GM12878 (cell line): ENCODE data around the gene RHOF. TPM values are rescaled to one million over a fixed set of nuclear protein-coding genes. Genes with fewer than 3 reads are reported as not detected.

Source experiments
- ATAC-seq: fragments of 200-7000 bp; cut with Tn5 transposase; 3 replicates; pipeline ENCODE4 v1.9.1; 2020; ENCODE audit warnings: mild to moderate bottlenecking, moderate library complexity
- BruUV-seq: library from RNA; stranded (reverse); fragments of 400-500 nt; replicated peaks from 2 replicates; lab custom pipeline; 2021; lab: Mats Ljungman, UMichigan
- CTCF ChIA-PET: fragments of 300-600 bp; sonication (Branson Sonifier 250); formaldehyde crosslinking; extraction: SDS; loops from one replicate; lab custom pipeline; 2021; ENCODE audit warnings: inconsistent platforms; lab: Yijun Ruan, JAX
- POLR2A ChIA-PET: fragments of 350-600 bp; formaldehyde crosslinking; extraction: SDS; loops from one replicate; lab custom pipeline; 2021; ENCODE audit warnings: inconsistent platforms; lab: Charles Lee
- RAD21 ChIA-PET: fragments of 300-600 bp; sonication (Branson Sonifier 250); formaldehyde crosslinking; loops from one replicate; lab custom pipeline; 2023; ENCODE audit warnings: antibody characterized with exemption; ENCODE audit not compliant: unreplicated experiment; lab: Charles Lee
- SMC1A ChIA-PET: fragments of 300-600 bp; sonication (Branson Sonifier 250); formaldehyde crosslinking; loops from one replicate; lab custom pipeline; 2023; ENCODE audit not compliant: unreplicated experiment, uncharacterized antibody; lab: Charles Lee
- DNase-seq: peaks from one replicate; pipeline ENCODE4 v3.0.0-alpha.2; 2011; ENCODE audit warnings: low read depth, low spot score
- FAIRE-seq: peaks from 3 replicates; lab custom pipeline; 2011; peaks lifted over from hg19 to GRCh38; lab: Jason Lieb, UNC
- H2AFZ ChIP-seq: 2 replicates; pipeline ENCODE4 v1.6.0; 2011; ENCODE audit warnings: low read depth, low read length, control low read depth; ENCODE audit not compliant: control insufficient read depth
- H3K27ac ChIP-seq: 2 replicates; pipeline ENCODE4 v1.5.1; 2011; ENCODE audit warnings: control low read depth; ENCODE audit not compliant: control insufficient read depth, insufficient read depth
- H3K27me3 ChIP-seq, 2 experiments: replicated peaks in 1 of 2; 2 replicates each; pipeline versions ENCODE4 v1.6.0 to v1.6.1; 2011; ENCODE audit warnings: low read length in 1 of 2; ENCODE audit not compliant: control insufficient read depth in 2 of 2, insufficient read depth in 2 of 2
- H3K36me3 ChIP-seq, 2 experiments: 2 replicates each; pipeline ENCODE4 v1.5.1; 2011; ENCODE audit warnings: low read length in 1 of 2; ENCODE audit not compliant: control insufficient read depth in 2 of 2, insufficient read depth in 2 of 2
- H3K4me1 ChIP-seq: 2 replicates; pipeline ENCODE4 v1.6.1; 2011; ENCODE audit warnings: mild to moderate bottlenecking, low read length, moderate library complexity, mixed read lengths; ENCODE audit not compliant: control insufficient read depth, insufficient read depth
- H3K4me2 ChIP-seq: 2 replicates; pipeline ENCODE4 v1.6.0; 2011; ENCODE audit warnings: control low read depth; ENCODE audit not compliant: control insufficient read depth, insufficient read depth
- H3K4me3 ChIP-seq: fragments of 200-600 bp; sonication (generic); 2 replicates; pipeline ENCODE4 v1.5.1; 2016
- H3K79me2 ChIP-seq: 2 replicates; pipeline ENCODE4 v1.6.0; 2011; ENCODE audit warnings: low read length; ENCODE audit not compliant: control insufficient read depth, insufficient read depth
- H3K9ac ChIP-seq: 2 replicates; pipeline ENCODE4 v1.8.0; 2011; ENCODE audit warnings: low read length, control low read depth, mixed read lengths; ENCODE audit not compliant: control insufficient read depth, insufficient read depth
- H3K9me3 ChIP-seq: replicated peaks from 3 replicates; pipeline ENCODE4 v1.5.1; 2011; ENCODE audit warnings: mild to moderate bottlenecking, low read length; ENCODE audit not compliant: control insufficient read depth, insufficient read depth
- H4K20me1 ChIP-seq: 2 replicates; pipeline ENCODE4 v1.6.0; 2011; ENCODE audit not compliant: control insufficient read depth, insufficient read depth
- ATF7 ChIP-seq: fragments of 450-650 bp; IDR thresholded peaks from 2 replicates; pipeline ENCODE4 v1.6.1; 2016; ENCODE audit warnings: low read depth, mild to moderate bottlenecking
- BHLHE40 ChIP-seq, 2 experiments: fragments of 450-650 bp in 1 of 2; IDR thresholded peaks; 2 replicates each; pipeline ENCODE4 v1.6.1; 2011 to 2017; ENCODE audit warnings: low read depth in 2 of 2, borderline replicate concordance in 1 of 2, improper control_type of control experiment in 1 of 2, low read length in 1 of 2, mild to moderate bottlenecking in 1 of 2
- BRCA1 ChIP-seq: IDR thresholded peaks from 2 replicates; pipeline ENCODE4 v1.6.1; 2011; ENCODE audit warnings: low read depth, low read length, improper control_type of control experiment
- IRF4 ChIP-seq: IDR thresholded peaks from 2 replicates; pipeline ENCODE4 v1.6.1; 2011; ENCODE audit warnings: low read depth, low read length
- NBN ChIP-seq: fragments of 450-650 bp; IDR thresholded peaks from 2 replicates; pipeline ENCODE4 v1.6.1; 2016
- TAF1 ChIP-seq: IDR thresholded peaks from 2 replicates; pipeline ENCODE4 v1.6.1; 2011; ENCODE audit warnings: mild to moderate bottlenecking, low read depth, low read length, borderline replicate concordance
- TCF3 ChIP-seq: IDR thresholded peaks from 2 replicates; pipeline ENCODE4 v1.6.1; 2012; ENCODE audit warnings: low read depth, mild to moderate bottlenecking, low read length, borderline replicate concordance; ENCODE audit not compliant: insufficient read depth
- ZNF217 ChIP-seq: fragments of 450-650 bp; IDR thresholded peaks from 2 replicates; pipeline ENCODE4 v1.6.1; 2017; ENCODE audit warnings: antibody characterized with exemption, mild to moderate bottlenecking
- ZNF274 ChIP-seq: IDR thresholded peaks from one replicate; pipeline ENCODE4 v1.8.0; 2011; ENCODE audit not compliant: insufficient read length, insufficient read depth
- ZZZ3 ChIP-seq: IDR thresholded peaks from 2 replicates; pipeline ENCODE4 v1.6.1; 2011; ENCODE audit warnings: low read depth; ENCODE audit not compliant: control insufficient read depth, insufficient read length
- WGBS: methylation state at CpG from one replicate; pipeline ENCODE4 v1.1.6; 2016; ENCODE audit warnings: low lambda C conversion rate; ENCODE audit not compliant: insufficient replicate concordance, insufficient coverage; ENCODE audit errors: missing lambda C conversion rate; 5-methylcytosine and 5-hydroxymethylcytosine counted together
- in situ Hi-C: fragments of 300-500 bp; cut with MboI; formaldehyde crosslinking; loops from 9 replicates; pipeline ENCODE4 v1.14.3; 2018; ENCODE audit warnings: mixed read lengths
- intact Hi-C: fragments of 100-400 bp; cut with micrococcal nuclease; formaldehyde crosslinking; loops from one replicate; pipeline ENCODE4 v1.14.2; 2022; ENCODE audit not compliant: unreplicated experiment
- polyA plus RNA-seq, 11 experiments: library from polyadenylated mRNA; depleted of rRNA in 4 of 11; unstranded in 6 of 11; stranded (reverse) in 5 of 11; fragments of >200 nt; fragmentation: Nextera tagmentation in 4 of 11; fragmentation: Illumina TruSeq in 1 of 11; extraction: Ambion mirVana in 4 of 11; extraction: Trizol in 1 of 11; gene quantifications; 1 replicate in 1 of 11; 2 replicates in 10 of 11; pipeline versions ENCODE4 v1.2.1 to v1.2.3, GENCODE V29; 2011 to 2016; ENCODE audit warnings: inconsistent platforms in 2 of 11, missing spikeins in 2 of 11, low read depth in 1 of 11
- total RNA-seq, 4 experiments: library from RNA; depleted of rRNA in 3 of 4; stranded (reverse); fragments of >200 nt in 3 of 4; fragmentation: Illumina TruSeq in 1 of 4; extraction: Trizol in 1 of 4; gene quantifications; 2 replicates each; pipeline versions ENCODE4 v1.2.1 to v1.2.3, GENCODE V29; 2013 to 2021

Gene RHOF
- total and polyA plus RNA-seq, 10 of the 15 experiments (the other 5 are each of a cell fraction or from before 2014, with no cell fraction given), result 6.1 to 78.7 (median 39.7) TPM

GRCh38 chr12:121814429-121815119 is 21.1 kb upstream of the RHOF start (continued):
- TF ChIP-seq IRF4, result no peak
- no peak for TF ChIP-seq ATF7
- TF ChIP-seq TCF3, result no peak
- TF ChIP-seq ZNF274, result no peak
- TF ChIP-seq BHLHE40 (IDR thresholded peaks at IDR 0.05; ENCODE audit: borderline replicate concordance in 1 of 2, low read depth in 2 of 2, low read length in 1 of 2), result no peak
- no peak for TF ChIP-seq TAF1

GRCh38 chr12:121813951-121814350 is 20.5 kb upstream of the RHOF start:
- 98% methylated on average over 9 of the region's 14 CpGs for WGBS
- FAIRE-seq (no peak), ATAC-seq (no peak), DNase-seq (no peak)
- Histone ChIP-seq H3K4me1 (peaks cover 7% of the 10 kb centered on the region), H3K27ac (no peak overlapping the region), H3K9me3 (no peaks in the 10 kb centered on the region), H3K27me3 (no peaks in the 10 kb centered on the region), H3K36me3 (peaks cover 8 to 25% of the 10 kb centered on the region in 2 experiments; a peak in 3 of 4 replicates), H3K79me2 (peaks cover 28% of the 10 kb centered on the region), H3K4me2 (no peak overlapping the region), H3K4me3 (no peak overlapping the region), H2AFZ (no peak overlapping the region), H4K20me1 (peaks cover 3% of the 10 kb centered on the region; the same call in 1 of the 2 replicates), H3K9ac (no peak overlapping the region)
- POLR2A ChIA-PET, result no interaction called here
- SMC1A ChIA-PET, result interaction anchor here (1.1 kb wide), 1 partner anchor 12 kb away, joined by 4 read pairs; no protein-coding TSS in a partner anchor
- intact Hi-C loops (loop anchor here (2.0 kb wide), 1 partner anchor 37 kb away; no protein-coding TSS in a partner anchor), in situ Hi-C loops (no loop called here)
- CTCF ChIA-PET, result interaction anchor here (13.6 kb wide), 1 partner anchor 17 kb away, joined by 565 read pairs; the partner anchor contains the start of gene RHOF
- RAD21 ChIA-PET, result interaction anchor here (13.1 kb wide), 1 partner anchor 19 kb away, joined by 395 read pairs; the partner anchor contains the start of gene RHOF
- no TSS peak for BruUV-seq
- TF ChIP-seq ZZZ3, result no peak
- TF ChIP-seq NBN, result no peak
- TF ChIP-seq ZNF217, result no peak
- TF ChIP-seq BRCA1, result no peak
